Stimulated activated CD8-positive, alpha-beta memory T cell treated with anti-CD3 and anti-CD28 coated beads, Interleukin-7, amount 100 ng/mL, for 4 hours (primary cell): ENCODE measurements around the gene PDPK1.
"Not testable (repeated sequence)": the region's sequence is repeated elsewhere in the genome, so short reads cannot be mapped to it uniquely, and the experiment has no call there.

Source experiments
- DNase-seq, 2 donors: peaks; one replicate each; pipeline ENCODE4 v3.0.0-alpha.2; 2020; ENCODE audit warnings: low read depth in 2 of 2

The PDPK1 gene

DNA sequence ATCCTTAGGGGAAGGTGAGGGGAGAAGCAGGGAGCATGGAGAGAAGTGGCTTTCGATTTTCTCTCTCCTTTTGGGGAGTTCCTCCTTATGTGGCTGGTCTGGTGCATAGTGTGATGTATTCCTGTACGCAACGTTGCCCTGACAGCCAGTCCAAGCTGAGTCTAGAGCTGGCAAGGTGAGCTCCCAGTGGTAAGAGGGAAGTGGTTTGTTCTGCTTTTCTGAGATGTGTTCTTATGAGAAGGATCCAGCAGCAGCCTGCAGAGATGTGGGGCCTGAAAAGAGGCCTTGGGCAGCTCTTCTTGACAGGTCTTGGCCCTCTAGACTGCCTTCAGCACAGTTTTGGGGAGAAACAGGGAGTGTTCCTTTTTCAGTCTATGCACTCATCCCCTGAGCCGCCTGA, 3.1 kb downstream of the PDPK1 start:
- DNase-seq = not testable (repeated sequence)

DNA sequence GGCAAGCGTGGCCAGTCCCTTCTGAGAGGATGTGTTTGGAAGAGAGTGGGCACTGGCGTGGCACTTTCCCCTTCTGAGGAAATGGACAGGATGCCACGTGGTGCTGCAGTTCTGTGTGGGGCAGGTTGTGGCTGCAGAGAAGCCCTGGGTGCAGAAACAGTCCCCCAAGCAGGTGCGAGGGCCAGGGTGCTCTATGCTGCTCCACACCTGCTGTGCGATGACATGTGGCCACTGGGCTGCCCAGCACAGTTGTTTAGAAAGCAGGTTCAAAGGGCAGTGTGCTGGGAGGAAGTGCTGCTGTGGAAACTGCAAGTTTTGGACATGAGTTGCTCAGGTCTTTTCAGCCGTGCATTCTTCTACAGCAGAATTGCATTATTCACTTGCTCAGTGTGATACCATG, 3.6 kb downstream of the PDPK1 start:
- not testable (repeated sequence) for DNase-seq

DNA sequence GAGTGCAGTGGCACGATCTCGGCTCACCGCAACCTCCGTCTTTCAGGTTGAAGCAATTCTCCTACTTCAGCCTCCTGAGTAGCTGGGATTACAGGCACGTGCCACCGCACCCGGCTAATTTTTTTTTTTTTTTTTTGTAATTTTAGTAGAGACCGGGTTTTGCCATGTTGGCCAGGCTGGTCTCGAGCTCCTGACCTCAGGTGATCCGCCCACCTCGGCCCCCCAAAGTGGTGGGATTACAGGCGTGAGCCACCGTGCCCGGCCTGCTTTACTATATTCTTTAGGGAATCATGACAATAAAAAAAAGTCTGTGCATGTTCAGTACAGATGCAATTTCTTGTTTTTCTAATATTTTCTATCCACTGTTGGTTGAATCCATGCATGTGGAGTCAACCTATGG, 6.0 kb downstream of the PDPK1 start:
- not testable (repeated sequence) for DNase-seq

DNA sequence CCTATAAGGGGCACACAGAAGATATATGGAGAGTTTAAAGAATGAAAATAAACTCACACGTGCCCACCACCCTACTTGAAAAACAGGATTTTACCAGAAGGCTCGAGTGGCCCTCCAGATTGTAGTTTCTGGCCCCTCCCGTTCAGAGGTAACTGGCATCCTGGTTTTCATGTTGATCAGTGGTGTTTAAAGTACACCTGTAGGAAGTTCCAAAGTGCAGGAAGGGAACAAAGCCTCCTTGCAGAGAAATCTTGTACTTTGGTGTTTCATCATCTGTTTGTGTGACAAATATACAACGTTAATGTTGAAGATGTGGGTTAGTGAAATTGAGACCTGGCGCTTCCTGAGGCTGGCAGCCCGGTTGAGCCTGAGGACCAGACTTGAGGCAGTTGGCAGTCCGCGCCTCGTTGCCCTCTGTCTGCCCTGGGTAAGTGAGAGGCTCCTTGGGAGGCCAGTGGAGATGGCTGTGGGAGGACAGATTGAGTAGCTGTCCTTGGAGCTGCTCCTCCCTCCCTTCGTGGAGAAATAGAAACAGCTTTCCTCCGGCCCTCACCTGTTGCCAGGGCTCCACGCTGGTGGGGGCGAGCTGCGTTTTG, 12.6 kb downstream of the PDPK1 start:
- not testable (repeated sequence) for DNase-seq

DNA sequence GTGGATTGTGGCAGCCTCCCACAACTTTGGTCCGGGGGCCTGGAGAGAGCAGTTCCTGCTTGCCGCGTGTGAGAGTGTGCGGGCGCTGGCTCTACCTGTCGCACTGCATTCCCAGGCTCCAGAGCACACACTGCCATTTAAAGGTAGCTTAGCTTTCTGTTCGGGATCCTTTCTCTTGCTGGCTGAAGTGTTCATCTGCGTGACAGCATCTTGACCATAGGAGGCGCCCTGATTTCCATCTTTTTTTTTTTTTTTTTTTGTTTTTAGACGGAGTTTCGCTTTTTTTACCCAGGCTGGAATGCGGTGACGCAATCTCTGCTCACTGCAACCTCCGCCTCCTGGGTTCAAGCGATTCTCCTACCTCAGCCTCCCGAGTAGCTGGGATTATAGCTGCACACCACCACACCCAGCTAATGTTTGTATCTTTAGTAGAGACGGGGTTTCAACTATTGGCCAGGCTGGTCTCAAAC, 13.6 kb downstream of the PDPK1 start:
- DNase-seq = not testable (repeated sequence)

DNA sequence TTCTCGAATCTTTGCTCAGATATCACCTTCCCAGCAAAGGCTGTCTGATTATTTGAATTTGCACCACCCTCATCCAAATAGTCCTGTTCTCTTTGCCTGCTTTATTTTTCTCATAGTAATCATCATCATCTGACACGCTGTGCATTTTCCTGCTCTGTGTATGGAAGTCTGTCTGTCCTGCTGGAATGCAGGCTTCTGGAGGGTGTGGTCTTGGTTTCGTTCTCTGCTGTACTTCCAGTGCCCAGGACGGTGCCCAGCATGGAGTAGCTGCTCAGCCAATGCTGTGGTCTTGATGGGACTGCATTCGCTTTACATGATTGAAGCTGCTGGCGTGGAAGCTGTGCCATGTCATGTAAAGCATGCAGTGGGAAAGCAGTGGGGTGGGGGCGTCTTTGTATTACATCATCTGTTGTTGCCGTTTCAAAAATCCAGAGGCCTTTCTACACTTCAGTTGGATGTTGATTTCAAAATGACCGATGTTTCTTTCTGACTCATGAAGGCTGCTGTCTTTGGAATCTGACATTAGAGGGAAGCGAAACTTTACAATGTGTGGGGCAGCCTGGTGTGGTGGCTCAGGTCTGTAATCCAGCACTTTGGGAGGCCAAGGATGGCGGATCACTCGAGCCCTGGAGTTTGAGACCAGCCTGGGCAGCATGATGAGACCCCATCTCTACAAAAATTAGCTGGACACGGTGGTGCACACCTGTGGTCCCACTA, 17.0 kb downstream of the PDPK1 start:
- not testable (repeated sequence) for DNase-seq

DNA sequence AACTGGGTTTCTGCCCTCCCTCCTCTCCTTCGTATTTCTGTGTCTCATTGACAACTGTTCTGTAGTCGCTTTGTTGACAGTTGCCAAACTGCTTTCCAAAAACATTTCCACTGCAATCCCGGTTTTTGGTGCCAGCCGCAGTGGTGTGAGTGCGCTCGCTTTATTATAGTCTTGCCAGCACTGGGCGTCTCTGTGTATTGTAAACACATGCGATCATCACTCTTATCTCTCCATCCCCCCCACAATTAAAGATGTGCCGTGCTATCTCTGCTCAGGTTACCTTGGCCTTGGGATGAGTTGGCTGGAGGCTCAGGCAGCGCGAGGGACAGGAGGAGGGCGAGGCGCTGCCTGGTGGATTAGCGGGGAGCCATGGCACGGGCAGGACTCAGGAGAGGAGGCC, 19.3 kb downstream of the PDPK1 start:
- not testable (repeated sequence) for DNase-seq

DNA sequence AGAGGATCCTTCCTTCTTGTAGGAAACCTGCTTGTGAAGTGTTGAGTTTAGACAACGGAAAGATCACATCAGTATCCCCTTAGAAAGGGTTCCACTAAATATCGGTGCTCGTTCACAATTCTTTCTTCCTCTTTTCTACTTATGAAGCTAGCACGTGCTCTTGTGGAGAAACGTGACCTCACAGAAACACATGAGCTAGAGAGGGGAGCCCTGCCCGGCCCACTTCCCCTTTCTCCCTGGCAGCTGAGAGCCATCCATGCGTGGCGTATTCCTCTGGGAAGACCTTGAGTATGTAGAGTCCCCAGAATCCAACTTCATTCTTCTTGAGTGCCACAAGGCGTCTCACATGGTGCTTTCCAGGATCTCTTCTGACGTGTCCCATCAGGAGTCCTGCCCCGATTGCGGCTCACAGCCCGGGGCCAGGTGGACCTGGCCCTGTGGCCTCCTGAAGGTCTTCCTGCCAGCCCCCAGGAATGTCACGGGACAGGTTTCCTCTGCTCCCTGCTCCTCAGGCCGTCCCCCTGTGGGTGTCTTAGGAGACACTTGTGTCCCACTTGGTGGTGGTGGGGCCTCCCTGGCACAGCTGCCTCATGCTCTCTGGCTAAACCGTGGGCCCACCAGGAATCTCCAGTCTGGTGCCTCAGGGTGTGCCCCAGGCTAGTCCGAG, 22.4 kb downstream of the PDPK1 start:
- DNase-seq = not testable (repeated sequence)

DNA sequence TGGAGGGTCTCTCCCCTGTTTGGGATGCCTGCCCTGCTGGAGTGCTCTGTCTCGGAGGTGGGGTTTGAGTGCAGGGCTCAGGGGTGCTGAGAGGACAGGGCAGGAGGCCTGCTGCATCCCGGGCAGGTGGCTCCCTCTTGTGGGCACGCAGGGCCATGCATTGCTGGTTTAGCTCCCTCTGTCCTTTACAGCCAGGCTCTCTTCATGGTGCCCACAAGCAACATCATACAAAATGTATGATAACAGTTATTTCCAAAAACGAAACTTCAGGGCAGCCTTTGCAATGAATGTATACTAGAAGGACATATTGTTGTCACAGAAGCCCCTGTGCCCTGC, 22.9 kb downstream of the PDPK1 start:
- peak; percentile 39 to 40 for DNase-seq

DNA sequence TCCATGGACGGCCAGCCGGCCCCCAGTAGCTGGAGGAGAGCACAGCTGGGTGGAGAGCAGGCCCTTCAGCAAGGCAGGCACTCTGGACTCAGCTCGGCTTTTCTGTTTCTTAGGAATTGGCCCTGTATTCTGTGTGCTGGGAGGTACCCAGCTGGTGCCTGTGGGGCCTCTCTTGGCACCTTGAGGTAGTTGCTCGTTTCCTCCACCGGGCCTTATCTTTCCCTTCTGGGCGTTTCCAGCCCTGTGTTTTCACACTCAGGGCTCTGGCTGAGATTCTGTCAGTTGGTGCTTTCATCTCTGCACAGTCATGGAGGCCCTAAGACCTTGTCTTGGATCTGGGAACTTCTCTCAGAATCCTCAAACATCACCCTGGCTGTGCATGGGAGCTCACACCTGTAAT, 29.7 kb downstream of the PDPK1 start:
- not testable (repeated sequence) for DNase-seq

DNA sequence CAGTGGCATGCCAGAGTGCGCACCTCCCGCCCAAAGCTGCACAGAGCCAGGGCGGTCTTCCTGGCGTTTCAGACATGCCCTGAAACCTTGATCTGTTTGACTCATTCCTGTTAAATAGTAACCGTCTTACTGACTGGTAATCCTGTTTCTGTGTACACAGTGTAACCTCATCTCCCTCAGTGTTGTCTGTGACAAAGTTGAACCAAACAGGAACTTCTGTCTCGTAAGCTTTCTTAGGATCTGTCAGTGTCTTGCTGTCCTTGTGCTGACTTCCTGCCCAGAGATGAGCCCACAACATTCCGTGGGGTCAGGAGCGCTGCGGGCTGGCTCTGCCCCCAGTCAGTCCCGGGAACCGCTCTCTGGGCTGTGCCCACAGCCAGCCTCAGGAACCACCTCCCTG, 30.8 kb downstream of the PDPK1 start:
- DNase-seq = not testable (repeated sequence)

DNA sequence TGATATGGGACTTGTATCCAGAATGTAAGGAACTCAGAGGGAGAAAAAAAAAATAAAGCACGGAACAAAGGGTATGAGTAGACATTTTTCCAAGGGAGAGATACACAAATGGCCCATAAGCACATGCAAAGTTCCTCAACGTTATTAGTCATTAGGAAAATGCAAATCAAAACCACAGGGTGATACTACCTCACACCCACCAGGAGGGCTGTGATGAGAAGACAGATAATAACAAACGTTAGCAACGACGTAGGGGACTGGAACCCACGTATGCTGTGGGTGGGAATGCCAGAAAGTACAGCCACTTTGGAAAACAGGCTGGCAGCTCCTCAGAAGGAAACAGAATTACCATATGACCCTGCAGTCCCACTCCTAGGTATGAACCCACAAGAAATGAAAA, 34.9 kb downstream of the PDPK1 start:
- not testable (repeated sequence) for DNase-seq

DNA sequence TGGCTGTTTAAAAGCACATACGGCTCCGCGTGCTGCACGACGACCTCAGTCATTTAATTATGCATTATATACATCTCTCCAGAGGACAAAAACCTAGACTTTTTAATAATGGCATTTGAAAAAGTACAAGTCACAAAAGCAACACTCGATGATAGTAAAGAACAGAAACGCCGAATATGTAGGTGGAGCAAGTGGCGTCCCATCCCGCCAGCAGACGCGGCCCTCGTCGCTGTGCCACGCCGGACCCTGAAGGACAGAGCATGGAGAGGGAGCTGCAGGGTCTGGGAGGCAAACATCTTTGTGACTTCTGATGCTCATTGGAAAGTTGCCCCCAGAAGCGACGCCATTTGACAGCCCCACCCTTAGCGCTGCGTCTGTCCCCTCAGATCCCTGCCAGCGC, 38.0 kb downstream of the PDPK1 start:
- not testable (repeated sequence) for DNase-seq

DNA sequence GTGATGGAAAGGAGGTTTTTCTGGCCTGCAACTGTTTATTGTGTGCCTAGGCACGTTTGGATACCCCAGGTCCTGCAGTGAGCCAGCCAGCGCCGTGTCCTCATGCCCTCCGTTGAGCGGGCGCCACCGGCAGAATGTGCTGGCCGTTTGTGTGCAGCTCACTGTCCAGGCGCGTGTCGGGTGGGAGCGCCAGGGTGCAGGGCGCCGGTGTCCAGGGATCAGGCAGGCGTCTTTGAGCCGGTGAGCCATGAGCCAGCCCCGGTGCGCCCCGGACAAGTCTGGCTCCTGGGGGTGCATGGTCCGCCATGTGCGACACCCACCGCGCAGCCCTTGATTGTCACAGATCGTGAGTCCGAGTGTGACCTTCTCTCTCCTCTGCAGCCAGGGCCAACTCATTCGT, 39.2 kb downstream of the PDPK1 start:
- DNase-seq = not testable (repeated sequence)

DNA sequence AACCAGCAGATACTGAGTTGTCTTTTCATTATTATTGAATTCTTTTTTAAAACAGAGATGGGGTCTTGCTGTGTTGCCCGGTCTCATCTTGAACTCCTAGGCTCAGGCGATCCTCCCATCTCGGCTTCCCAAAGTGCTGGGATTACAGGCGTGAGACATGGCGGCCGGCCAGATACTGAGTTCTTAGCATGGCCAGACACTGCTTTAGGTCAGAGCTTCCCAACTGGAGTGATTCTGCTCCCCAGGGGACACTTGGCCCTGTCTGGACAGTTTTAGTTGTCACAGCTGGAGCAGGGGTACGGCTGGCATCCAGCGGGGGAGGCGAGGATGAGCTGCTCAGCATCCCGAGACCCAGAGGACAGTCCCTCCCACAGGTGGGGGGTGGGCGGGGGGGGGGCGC, 41.1 kb downstream of the PDPK1 start:
- not testable (repeated sequence) for DNase-seq

DNA sequence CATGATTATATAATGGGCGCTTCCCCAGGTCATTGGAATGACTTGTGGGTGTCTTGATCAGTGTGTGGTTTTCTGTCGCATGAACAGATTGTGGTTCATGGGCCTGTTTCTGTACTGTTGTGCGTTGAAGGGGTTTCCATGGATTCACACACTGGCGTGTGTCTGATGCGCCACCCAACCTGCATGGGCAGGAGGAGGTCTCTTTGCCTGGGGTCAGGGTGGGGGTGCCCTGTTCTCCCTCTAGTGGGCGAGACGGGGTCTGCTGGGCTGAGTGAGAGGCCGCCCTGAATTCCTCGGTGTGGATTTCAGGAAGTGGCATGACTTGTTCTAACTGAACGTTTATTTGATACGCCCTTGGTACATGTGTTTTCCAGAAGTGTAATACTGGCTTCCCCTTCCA, 42.3 kb downstream of the PDPK1 start:
- DNase-seq = not testable (repeated sequence)

DNA sequence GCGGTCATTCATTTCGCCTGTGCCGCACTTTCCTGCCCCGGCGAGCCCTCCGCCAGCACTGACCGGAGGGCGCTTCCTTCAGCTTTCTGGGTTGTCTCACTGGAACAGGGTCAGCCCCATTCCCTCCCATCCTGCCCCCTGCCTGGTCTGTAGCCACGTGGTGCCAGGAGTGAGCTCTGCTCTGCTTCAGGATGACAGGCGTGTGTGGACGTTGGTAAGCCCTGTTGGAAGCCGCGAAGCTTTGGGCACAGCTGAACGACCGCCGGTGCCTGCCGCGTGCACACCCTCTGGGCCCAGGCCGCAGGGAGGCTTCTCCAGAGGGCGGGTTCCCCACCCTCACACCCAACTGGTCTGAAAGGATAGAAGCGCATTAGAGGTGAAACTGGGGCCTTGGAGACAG, 43.0 kb downstream of the PDPK1 start:
- not testable (repeated sequence) for DNase-seq

DNA sequence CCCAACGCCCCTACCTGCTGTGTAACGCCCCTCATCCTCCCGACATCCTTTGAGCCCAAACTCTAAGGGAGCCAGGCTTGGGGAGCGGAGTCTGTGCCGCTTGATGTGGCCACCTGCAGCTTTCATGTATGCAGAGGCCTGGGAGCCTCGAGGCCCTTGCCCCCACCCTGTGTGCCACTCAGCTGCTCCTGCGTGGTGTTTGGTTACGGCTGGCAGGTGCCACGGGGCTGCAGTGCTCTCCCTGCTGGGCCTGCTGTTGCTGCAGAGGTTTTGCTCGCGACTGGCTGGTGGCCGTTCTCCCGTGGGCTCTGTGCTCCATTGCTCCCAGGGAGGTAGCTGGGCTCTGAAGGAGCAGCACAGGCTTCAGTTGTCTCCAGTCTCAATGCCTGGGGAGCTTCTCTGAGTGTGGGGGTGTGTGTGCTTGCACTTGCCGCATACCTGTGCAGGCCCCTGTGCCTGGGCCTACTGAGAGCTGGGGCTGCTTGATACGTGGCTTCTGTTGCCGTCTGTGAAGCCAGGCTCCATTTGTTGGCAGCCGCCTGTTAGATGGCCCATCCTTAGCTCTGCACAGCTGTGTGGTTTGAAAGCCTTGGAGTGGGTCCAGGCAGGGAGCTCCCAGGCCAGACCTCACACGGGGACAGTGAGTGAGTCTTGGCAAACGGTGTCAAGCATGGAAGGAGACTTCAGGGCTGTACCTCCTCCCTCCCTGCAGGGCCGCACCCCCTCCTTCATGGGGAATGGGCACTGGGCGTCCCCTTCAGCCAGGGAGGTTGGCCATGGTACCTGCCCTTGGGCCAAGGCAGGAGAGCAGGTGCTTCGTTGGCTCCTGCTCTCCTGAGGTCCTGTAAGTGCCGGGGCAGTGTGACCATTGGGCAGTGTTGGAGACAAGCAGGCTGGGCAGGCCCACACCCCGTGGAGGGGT, 47.2 kb downstream of the PDPK1 start:
- DNase-seq = no peak

DNA sequence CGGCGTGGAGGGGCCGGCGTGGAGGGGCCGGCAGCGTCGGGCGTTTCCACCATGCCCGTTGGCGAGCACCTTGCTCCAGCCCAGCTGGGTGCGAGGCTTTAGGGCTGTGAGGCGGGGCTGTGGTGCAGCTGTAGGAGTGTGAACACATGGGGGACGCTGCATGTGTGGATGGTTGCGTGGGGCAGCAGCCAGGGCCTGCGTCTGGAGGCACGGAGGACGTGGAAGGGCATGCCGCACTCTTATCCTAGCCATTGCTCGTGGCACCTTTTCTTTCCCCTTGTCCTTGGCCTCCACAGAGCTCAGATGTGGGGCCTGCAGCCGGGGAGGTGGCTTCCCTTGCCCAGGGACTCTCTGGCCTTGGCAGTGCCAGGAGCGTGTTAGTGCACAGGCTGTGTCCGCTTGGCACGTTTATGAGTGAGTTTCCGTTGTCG, 47.8 kb downstream of the PDPK1 start:
- no peak for DNase-seq

DNA sequence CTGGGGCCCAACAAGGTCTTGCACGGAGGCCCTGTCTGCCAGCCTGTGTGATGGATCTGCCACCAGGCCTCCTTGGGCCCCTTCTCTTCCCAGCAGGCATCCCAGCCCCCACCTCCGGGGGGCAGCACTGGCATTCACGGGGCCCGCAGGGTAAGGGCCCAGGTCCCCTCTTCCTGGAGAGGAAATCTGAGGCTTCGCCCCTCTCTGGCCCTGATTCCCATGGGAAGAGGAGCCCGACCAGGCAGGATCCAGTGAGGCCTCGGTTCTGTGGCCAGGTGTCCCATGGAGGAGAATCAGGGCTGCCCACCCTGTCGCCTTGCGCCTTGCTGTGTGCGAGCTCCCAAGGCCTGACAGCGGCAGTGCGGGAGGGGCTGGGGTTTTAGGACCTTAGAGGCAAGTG, 48.4 kb downstream of the PDPK1 start:
- DNase-seq = no peak

DNA sequence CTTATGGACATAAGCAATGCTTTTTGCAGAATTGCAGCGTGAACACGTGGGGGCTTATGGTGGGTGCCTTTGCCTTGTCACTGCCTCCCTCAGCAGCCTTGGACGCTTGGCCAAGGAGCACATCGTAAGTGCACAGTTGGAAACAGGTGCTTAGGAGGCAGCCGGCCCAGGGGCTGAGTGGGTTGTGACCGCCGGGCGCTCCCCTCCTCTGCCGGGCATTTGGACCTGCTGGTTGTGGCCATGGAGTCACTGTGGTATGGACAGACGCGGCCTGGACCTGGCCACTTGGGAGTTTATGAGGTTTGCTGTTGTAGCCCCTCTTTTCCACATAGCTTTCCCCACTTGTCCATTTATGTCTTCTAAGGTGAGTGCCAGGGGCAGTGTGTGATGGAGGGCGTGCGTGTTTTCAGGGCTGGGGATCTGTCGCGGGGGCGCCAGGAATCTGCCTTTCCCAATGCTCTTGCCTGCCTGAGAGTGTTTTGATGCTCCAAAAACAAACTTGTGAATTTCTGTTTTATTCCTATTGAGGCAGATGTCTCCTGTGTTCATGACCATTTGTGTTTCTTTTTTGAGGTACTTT, 49.2 kb downstream of the PDPK1 start:
- no peak for DNase-seq
